Stimulated activated CD4-positive, alpha-beta T cell treated with anti-CD3 and anti-CD28 coated beads, Interleukin-4, amount 100 ng/mL, for 1 hour (primary cell): ENCODE measurements around the gene ANO9.

Experiments used
- DNase-seq: peaks from one replicate; pipeline ENCODE4 v3.0.0-alpha.2; 2020

Gene ANO9

DNA sequence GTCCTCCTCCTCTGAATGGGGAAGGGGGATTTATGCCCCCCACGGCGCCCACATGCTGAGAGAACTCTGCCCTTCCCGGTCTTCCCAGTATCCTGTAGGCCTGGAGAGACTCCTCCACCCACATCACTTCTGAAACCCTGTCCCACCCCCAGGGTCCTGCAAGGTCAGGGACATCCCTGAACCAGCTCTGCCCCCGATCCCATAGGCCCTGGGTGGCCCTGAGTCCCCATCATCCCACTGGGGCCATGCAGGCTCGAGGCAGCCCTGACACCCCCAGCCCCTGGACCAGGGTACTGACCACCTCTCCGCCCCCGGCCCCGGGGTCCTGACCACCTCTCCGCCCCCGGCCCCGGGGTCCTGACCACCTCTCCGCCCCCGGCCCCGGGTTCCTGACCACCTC lies 60.8 kb downstream of the ANO9 start:
- DNase-seq = no peak

DNA sequence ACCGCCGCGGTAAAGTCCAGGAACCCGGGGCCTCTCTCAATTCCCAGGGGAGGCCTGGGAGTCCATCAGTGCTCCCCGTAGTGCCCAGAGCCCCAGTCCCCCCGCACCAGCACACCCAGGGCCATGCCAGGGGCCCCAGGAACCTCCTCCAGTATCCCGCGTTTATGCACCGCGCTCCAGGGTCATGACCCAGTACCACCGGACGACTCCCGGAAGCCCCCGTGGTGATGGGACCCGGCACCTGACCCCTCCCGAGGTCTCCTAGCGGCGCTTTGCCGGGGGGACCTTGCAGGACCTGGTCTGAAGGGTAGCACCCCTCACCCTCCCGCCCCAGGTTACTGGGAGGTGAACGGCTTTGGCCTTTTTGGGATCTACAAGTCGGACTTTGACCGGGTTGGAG lies 61.3 kb downstream of the ANO9 start:
- DNase-seq = no peak

DNA sequence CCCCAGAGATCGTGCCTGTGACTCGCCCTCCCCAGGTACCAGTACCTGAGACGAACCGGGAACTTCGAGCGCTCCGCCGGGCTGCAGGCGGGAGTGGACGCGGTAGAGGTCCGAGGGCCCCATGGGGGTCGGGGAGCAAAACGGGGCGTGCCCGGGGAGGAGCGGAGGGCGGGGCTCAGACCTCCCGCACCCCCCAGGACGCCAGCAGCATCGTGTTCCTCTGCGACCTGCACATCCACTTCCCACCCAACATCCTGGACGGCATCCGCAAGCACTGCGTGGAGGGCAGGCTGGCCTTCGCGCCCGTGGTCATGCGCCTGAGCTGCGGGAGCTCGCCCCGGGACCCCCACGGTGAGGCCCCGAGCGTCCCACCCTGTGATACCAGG lies 61.7 kb downstream of the ANO9 start:
- no peak for DNase-seq

DNA sequence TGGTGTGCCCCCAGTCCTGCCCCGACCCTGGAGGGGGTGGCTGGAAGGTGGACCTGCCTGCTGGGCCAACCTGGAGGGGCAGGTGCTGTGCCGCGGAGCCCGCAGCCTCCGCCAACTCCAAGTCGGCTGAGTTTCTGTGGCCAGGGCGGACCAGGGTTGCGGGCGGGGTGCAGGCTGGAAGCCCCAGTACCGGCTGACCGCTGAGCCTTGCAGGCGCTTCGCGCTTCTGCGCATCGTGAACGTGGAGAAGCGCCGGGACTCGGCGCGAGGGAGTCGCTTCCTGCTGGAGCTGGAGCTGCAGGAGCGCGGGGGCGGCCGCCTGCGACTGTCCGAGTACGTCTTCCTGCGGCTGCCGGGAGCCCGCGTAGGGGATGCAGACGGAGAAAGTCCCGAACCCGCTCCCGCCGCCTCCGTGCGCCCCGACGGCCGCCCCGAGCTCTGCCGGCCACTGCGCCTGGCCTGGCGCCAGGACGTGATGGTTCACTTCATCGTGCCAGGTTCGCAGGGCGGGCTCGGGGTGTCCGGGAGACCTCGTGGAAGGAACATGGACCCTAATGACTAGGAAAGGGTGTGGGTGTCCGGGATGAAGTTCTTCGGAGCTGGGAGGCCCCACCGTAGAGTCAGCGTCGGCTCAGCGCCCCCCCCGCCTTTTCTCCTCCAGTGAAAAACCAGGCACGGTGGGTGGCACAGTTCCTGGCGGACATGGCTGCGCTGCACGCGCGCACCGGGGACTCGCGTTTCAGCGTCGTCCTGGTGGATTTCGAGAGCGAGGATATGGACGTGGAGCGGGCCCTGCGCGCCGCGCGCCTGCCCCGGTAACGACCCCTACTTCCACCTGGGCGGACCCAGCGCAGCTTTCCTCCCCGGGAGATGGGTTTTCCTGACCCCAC lies 62.4 kb downstream of the ANO9 start:
- DNase-seq = no peak

DNA sequence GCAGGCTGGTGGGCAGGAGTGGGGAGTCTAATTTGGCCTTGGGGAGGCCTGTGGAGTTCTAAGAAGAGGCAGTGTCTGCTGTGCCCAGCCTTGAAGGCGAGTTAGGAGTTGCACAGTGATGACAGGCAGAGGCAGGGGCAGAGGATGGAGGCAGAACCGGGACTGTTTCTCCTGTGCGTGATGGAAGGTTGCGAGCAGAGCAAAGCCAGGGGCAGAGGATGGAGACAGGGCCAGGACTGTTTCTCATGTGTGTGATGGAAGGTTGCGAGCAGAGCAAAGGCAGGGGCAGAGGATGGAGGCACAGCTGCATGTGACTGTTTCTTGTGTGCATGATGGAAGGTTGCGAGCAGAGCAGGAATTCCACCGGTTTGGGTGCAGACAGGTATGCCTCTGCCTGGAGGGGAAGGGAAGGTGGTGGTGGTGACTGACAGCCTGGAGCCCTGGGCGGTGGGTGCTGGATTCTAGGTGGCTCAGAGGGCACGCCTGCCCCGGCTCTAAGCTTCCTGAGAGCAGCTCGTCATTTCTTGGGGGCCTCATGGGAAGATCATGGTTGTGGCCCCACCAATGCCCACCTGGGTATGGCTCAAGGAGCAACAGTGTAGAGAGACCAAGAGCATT lies 63.8 kb downstream of the ANO9 start:
- DNase-seq = no peak

DNA sequence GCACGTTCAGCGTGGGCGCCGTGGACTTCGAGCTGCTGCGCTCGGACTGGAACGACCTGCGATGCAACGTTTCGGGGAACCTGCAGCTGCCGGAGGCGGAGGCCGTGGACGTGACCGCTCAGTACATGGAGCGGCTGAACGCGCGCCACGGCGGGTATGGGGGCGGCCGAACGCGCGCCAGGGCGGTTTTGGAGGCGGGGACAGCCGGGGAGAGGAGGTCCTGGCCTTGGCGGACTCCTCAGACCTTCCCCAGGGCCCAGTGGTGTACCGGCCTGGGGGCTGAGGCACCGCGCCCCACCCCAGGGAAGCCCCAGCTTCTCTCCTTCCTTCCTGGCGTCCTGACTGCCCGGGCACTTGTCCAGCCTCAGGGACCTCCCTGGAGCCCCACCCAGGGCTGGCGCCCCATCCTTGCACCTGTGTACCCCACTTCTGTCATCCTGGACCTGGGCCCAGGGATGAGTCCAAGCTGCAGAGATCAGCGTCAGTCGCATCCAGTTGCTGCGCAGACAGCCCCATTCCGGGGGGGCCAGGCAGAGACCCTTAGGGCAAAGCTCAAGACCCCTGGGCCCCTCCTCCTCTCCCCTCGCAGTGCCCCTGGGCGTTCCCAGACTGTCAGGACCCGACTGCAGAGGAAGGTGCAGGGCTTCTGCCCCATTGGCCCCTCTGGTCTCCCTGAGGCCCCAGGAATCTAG lies 64.5 kb downstream of the ANO9 start:
- no peak for DNase-seq

DNA sequence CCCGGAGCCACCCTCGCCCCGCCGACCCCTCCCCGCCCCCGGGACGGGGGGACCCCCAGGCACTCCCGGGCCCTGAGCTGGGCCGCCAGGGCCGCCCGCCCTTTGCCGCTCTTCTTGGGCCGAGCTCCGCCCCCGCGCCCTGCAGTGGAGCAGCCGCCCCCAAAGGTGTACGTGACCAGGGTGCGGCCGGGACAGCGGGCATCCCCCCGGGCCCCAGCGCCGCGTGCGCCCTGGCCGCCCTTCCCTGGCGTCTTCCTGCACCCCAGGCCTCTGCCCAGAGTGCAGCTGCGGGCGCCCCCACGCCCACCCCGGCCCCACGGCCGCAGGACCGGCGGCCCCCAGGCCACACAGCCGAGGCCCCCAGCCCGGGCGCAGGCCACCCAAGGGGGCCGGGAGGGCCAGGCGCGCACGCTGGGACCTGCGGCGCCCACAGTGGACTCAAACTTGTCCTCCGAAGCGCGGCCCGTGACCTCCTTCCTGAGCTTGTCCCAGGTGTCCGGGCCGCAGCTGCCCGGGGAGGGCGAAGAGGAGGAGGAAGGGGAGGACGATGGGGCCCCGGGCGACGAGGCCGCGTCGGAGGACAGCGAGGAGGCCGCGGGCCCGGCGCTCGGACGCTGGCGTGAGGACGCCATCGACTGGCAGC lies 65.2 kb downstream of the ANO9 start:
- DNase-seq = no peak

DNA sequence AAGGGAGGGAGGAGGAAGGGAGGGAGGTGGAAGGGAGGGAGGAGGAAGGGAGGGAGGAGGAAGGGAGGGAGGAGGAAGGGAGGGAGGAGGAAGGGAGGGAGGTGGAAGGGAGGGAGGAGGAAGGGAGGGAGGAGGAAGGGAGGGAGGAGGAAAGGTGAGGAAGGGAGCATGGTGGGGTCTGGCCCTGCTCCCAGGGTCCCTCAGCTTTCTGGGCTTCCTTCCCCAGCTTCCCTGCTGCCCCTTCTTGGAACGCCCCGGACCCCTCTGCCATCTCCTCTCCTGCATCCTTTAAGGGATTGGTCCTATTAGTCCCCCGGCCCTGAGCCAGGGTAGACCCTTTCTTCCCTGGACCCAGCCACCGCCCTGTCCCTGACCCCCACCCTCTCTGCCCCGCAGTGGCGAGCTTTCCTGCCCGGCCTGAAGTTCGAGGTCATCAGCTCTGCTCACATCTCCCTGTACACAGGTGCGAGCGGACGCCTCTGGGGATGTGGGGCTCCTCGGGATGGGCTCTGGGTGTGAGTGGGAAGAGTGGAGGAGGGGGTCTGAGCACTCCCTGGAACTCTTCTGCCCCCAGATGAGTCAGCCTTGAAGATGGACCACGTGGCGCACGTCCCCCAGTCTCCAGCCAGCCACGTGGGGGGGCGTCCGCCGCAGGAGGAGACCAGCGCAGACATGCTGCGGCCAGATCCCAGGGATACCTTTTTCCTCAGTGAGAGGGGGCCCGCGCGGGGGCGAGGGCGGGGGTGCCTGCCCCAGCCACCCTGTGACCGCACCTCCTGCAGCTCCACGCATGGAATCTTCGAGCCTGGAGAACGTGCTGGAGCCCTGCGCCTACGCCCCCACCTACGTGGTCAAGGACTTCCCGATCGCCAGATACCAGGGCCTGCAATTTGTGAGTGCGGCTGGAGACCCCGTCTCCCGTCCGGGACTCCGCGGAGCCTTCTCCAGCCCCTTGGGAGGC lies 66.5 kb downstream of the ANO9 start:
- DNase-seq = no peak

DNA sequence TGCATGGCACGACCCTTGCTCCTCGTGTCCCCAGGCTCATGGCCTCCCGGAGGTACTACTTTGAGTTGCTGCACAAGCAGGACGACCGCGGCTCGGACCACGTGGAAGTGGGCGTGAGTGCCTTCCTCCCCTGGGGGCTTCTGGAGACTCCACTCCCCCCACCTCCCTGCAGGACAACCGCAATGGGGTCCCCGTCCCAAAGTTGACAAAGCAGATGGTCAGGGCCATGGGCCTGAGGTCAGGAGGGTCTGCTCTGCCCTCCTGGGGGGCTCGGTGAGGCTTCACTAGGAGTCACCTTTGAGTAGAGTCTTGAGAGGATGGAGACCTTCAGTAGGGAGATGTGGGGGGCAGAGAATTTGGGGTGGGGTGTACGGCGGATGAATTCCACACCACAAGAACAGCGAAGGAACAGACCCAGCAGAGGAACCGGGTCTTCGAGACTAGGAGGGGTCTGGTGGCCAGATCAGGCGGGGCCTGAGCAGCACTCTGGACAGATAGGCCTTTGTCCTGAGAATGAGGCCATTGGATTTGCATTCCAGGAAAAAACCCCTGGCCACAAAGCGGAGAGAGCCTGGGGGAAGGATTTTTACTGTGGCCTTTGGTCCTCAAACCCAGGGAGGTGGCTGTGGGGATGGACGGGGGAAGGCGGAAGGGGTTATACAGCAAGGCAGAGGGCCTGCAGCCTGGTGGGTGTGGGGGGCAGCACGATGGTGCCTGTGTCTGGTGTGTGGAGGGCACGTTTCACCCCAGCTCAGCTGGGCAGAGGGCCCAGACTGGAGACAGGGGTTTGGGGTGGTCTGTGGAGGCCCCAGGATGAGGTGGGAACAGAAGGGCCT lies 67.9 kb downstream of the ANO9 start:
- no peak for DNase-seq

DNA sequence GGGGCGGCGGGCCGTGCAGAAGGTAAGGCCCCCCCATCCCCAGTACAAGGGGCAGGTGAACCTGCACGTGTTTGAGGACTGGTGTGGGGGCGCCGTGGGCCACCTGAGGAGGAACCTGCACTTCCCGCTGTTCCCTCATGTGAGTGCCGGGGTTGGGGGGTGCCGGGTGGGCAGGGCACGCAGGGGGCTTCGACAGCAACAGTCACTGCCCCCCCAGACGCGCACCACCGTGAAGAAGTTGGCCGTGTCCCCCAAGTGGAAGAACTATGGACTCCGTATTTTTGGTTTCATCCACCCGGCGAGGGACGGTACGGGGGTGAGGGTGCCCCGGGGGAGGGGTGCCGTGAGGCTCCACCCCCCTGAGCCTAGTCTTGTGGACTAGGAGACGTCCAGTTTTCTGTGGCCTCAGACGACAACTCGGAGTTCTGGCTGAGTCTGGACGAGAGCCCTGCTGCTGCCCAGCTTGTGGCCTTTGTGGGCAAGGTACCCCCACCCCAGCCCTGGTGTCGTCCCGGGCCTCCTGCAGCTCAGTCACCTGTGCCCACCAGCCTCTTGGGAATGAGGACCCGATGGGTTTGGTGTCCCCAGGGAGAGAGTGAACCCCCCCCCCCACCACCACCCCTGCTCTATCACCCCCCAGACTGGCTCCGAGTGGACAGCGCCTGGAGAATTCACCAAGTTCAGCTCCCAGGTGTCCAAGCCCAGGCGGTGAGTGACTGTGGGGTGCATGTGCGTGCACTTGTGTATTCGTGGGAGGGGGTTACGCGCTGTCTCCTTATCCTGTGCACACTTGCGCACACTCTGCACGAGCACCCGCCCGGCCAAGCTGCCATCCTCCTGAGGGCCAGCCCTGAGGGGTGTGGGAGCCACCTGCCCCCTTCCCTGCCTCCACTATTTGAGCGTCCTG lies 68.7 kb downstream of the ANO9 start:
- no peak for DNase-seq

DNA sequence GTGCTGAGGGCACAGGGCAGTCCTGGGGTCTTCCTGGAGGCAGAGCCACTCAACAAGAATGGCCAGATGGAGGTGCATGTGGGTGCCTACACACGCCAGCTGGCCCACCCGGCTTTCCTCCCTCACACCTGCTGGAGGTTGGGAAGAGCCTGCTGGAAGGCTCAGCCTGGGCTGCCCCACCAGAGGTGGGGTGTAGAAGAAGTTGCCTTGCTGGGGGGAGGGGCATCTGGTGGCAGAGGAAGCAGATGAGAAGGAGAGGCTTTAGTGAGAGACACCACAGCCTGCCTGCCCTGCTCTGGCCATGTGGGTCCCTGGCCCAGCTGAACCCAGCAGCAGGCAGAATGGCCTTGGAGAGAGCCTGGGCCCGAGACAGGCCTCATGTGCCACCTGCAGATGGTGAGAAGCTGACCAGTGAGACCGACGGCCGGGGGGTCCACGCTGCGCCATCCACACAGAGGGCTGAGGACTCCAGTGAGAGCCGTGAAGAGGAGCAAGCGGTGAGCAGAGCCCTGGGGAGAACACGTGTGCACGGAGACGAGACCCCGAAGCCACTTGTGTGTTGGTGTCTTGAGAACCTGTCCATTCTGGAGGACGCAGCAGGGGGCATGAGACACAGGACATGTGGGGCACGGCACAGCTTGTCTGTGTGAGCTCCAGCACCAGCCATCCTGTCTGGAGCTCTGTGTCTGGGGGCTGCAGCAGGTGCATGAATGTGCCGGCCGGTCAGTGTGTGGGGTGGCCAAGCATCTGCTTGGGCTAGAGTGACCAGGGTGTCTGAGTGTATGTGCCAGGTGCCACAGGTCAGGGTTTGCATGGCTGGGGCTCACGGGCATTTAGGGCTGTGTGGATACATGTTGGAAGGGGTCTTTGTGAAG lies 69.9 kb downstream of the ANO9 start:
- no peak for DNase-seq

DNA sequence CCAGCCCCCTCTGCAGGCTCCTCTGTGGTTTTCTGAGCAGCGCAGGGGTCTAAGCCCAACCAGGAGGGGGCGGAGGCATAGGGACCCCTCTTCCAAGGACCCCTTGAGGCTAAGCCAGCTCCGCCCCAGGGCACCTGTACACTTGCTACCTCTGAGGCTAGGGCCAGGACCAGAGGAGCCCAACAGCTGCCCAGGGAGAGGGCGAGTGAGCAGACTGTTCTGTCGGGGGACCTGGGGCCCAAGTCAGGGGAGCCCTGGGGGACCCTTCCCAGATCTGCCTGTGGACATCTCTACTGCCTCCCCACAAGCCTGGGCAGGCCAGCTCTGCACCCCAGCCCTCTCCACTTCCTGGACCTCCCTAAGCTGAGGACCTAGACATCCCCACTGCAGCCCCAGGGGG lies 70.8 kb downstream of the ANO9 start:
- DNase-seq = no peak

DNA sequence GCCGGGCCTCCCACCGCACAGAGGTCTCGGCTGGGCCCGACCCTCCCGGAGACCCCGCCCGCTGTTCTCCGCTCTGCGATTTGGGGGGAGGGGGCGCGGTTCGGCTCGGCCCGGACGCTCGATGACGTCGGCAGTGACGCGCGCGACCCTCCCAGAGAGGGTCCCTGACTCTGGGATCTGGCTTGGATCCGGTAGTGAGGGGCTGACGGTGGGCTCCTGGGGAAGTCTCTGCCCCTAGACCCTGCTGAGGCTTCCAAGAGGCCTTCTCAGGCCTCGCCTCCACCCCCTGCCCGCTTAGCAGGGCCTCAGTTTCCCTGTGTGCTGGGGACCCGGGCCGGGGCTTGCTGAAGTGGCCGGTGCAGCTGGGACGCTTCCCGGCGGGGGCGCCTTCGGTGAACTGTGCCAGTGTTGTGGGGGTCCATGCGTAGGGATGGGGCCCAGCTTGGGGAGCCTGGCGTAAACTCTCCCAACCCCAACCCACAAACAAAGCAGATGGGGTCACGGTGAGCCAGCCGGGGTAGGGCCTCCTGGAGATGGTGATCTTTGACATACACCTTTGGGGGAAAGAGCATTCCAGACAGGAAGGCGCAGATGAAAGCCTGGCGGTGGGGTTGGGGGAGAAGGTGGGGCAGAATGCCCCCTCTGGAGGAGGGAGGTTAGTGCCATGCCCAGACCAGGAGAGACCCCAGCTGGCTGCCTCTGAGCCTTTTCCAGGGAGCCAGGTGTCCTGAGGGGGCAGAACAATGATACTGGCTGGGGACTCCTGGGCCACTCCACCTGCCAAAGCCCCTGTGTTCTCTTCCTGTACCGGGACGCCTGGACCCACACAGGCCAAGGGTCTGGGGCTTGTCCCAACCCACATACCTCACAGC lies 71.5 kb downstream of the ANO9 start:
- DNase-seq = no peak

DNA sequence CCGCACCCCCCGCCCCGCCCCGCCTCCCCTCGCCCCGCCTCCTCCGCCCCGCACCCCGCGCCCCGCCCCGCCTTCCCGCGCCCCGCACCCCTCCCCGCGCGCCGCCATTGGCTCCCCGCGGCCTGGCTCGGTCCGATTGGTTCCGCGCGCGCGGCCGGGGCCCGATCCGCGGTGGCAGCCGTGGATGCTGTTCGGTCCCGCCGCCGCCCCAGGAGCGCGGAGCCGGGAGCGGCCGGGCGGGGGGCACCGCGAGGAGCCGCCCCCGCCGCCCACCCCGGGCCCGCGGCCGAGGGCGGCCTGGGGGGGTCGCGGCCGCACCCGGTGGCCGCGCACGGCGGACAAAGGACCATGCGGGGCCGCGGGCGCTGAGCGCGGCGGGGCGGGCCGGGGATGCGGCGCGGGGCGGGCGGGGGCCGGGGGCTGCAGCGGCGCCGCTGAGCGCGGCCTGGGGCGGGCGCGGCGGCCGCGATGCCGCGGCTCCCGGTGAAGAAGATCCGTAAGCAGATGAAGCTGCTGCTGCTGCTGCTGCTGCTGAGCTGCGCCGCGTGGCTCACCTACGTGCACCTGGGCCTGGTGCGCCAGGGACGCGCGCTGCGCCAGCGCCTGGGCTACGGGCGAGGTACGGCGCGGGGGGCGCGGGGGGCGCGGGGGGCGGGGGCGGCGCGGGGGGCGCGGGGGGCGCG lies 72.3 kb downstream of the ANO9 start, which contains the start of gene B4GALNT4:
B4GALNT4 (plus strand) TSS at position 164 of the 683 bp plus-strand sequence; CDS start at position 469, 305 bp downstream.
- DNase-seq = peak; percentile 46

DNA sequence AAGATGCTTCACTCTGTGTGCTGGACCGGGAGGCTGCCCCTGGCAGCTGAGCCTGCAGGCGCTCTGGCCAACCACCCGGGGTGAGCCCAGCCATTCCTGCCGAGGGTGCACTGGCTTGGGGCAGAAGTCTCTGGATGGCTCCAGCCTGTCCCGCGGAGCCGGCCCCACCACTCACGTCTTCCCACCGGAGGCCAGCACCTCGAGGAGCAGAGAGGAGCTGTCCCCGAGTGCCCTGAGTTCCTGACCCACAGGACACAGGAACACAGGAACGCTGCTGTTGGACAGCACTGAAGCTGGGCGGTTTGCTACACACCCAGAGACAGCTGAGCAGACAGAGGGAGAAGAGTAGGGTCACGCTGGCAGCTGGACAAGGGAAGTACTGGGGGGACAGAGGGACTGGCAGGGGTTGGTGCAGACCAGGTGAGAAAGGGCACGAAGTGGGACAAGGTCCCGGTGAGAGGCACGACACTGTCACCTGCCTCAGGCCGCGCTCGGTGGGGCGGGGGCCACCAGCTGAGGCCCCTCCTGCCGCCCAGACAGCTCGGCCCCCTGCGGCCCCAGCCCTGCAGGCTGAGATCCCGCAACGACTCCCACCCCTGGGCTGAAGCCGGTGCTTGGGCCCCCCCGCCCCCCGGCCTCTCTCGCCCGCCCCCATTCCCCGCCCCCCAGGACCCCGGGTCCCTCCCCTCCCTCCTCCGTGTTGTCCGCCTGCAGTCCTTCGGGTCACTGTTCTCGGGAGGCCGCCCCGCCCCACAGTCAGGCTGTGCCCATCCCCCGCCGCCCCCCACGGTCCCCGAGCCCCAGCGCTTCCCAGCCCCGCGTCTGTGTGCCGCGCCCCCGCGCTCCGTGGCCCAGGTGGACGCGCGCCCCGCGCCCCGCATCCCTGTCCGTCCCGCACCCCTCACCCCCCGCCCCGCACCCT lies 73.1 kb downstream of the ANO9 start:
- DNase-seq = no peak

DNA sequence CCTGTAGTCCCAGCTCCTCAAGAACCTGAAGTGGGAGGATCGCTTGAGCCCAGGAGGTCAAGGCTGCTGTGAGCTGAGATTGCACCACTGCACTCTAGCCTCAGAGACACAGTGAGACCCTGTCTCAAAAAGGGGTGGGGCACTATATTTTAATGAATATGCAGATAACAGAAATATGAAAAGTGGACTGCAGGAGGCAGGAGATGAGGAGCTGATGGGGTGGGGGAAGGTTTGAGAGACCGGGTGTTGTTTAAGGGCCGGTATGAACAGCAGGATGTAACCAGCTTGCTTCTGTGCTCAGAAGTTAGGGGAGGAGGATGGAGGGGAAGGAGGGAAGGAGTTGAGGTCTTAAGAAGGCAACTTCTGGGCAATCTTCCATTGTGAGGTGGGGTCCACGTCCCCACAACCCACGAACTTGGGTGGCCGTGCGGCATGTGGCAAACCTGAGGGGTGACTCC lies 73.8 kb downstream of the ANO9 start:
- DNase-seq = no peak
